Sigmoid colon (tissue), 4 donors: Measurements from ENCODE around the gene GREB1L.

Experiments
- POLR2A ChIP-seq, 2 donors: fragments of 450-650 bp; IDR thresholded peaks; one replicate each; pipeline ENCODE4 v1.6.1; 2016; ENCODE audit warnings: antibody characterized with exemption in 2 of 2, mild to moderate bottlenecking in 2 of 2, moderate library complexity in 2 of 2
- POLR2AphosphoS5 ChIP-seq, 4 donors: sonication (generic); formaldehyde crosslinking; IDR thresholded peaks; one replicate each; pipeline ENCODE4 v1.6.1; 2017; ENCODE audit warnings: antibody characterized with exemption in 4 of 4
- TF ChIP-seq, protein P1 (sequence below), 4 experiments: fragments of 450-650 bp in 3 of 4; fragments of 200-600 bp in 1 of 4; IDR thresholded peaks; one replicate each; pipeline ENCODE4 v1.5.1; 2016 to 2019; ENCODE audit warnings: antibody characterized with exemption in 4 of 4, mild to moderate bottlenecking in 3 of 4, moderate library complexity in 2 of 4

- TF ChIP-seq, protein P1, sequence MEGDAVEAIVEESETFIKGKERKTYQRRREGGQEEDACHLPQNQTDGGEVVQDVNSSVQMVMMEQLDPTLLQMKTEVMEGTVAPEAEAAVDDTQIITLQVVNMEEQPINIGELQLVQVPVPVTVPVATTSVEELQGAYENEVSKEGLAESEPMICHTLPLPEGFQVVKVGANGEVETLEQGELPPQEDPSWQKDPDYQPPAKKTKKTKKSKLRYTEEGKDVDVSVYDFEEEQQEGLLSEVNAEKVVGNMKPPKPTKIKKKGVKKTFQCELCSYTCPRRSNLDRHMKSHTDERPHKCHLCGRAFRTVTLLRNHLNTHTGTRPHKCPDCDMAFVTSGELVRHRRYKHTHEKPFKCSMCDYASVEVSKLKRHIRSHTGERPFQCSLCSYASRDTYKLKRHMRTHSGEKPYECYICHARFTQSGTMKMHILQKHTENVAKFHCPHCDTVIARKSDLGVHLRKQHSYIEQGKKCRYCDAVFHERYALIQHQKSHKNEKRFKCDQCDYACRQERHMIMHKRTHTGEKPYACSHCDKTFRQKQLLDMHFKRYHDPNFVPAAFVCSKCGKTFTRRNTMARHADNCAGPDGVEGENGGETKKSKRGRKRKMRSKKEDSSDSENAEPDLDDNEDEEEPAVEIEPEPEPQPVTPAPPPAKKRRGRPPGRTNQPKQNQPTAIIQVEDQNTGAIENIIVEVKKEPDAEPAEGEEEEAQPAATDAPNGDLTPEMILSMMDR (IDR thresholded peaks at IDR 0.05) = no peak
- TF ChIP-seq POLR2A (IDR thresholded peaks at IDR 0.05) (no peak), POLR2AphosphoS5 (IDR thresholded peaks at IDR 0.05) (no peak)
Measured at GRCh38 chr18:21513292-21513691, 271.3 kb downstream of the GREB1L start.
